LNCAP (cell line): ENCODE measurements around the gene COMMD9.

Experiments
- TF ChIP-seq, protein P1 (sequence below): fragments of 450-650 bp; IDR thresholded peaks from 2 replicates; pipeline ENCODE4 v1.5.1; 2017; ENCODE audit warnings: mild to moderate bottlenecking

The COMMD9 gene

DNA sequence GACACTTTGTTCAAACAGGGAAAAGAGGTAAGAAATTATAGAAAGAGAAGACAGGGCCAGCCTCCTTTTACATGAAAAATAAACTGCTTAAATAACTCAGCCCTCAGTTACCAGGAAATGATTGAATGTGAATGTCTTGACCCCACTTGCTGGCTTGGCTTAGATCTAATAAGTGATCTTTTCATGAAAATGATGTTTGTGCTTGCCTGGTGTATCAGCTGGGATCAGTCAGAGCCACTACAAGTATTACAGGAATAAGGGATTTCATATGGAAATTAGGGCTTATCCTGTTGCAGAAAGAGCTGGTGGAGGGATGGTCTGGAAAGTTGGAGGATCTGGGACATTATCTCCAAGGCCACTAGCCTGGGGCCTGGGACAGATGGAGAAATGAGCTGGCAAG is 51.8 kb downstream of the COMMD9 start:
- TF ChIP-seq, protein P1, sequence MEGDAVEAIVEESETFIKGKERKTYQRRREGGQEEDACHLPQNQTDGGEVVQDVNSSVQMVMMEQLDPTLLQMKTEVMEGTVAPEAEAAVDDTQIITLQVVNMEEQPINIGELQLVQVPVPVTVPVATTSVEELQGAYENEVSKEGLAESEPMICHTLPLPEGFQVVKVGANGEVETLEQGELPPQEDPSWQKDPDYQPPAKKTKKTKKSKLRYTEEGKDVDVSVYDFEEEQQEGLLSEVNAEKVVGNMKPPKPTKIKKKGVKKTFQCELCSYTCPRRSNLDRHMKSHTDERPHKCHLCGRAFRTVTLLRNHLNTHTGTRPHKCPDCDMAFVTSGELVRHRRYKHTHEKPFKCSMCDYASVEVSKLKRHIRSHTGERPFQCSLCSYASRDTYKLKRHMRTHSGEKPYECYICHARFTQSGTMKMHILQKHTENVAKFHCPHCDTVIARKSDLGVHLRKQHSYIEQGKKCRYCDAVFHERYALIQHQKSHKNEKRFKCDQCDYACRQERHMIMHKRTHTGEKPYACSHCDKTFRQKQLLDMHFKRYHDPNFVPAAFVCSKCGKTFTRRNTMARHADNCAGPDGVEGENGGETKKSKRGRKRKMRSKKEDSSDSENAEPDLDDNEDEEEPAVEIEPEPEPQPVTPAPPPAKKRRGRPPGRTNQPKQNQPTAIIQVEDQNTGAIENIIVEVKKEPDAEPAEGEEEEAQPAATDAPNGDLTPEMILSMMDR, result no peak

DNA sequence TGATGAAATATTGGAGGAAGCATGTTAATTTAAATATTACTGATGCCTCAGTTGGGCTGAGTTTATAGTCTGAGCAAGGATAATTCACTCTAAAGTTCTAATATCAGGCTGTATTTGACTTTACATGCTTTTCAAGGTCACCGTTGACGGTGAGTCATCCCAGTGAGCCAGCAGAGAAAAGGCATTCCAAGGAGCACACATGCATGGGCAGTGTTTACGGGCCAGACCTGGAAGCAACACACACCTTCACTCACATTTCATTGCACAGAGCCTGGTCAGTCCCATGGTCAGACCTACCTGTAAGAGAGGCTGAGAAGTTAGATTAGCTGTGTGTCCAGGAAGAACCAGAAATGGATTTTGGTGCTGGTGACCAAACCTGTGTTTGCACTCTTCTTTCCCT is 53.5 kb downstream of the COMMD9 start:
- TF ChIP-seq, protein P1, result no peak

- TF ChIP-seq, protein P1, result no peak
These were observed 54.4 kb downstream of the COMMD9 start for GRCh38 chr11:36234825-36235224.

DNA sequence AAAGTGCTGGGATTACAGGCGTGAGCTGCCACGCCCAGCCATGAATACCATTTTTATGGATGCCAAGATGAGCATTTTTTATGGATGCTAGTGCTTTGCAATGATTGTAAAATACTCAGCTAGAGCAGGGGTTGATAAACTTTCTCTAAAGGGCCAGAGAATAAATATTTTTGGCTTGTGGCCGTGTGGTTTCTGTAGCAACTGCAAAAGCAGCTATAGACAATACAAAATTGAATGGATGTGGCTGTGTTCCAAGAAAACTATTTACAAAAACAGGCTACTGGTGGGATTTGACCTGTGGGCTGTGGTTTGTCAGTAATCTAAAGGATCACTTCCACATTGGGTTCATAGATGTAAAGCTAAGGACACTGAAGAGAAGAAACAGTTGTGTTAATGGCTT is 56.0 kb downstream of the COMMD9 start:
- TF ChIP-seq, protein P1, result no peak

- TF ChIP-seq, protein P1, result no peak
These were observed 58.2 kb downstream of the COMMD9 start for GRCh38 chr11:36230779-36231699.

DNA sequence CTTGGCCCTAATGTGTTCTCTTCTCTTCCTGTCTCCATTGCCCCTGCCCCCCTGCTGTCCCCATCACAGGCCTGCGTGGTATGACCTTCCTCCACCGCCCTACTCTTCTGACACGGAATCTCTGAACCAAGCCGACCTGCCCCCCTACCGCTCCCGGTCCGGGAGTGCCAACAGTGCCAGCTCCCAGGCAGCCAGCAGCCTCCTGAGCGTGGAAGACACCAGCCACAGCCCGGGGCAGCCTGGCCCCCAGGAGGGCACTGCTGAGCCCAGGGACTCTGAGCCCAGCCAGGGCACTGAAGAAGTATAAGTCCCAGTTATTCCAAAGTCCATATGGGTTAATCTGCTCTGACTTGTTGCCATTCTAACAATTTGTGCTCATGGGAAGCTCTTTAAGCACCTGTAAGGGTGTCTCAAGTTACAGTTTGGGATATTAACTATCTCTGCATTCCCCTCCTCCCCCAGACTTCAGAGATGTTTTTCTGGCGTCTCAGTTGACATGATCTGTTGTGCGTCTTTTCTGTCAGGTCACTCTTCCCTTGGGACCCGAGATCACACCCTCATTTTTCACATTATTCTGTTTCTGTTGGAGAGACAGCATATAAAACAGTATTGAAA is 60.0 kb downstream of the COMMD9 start:
- TF ChIP-seq, protein P1, result no peak

- TF ChIP-seq, protein P1, result no peak
These were observed 60.5 kb downstream of the COMMD9 start for GRCh38 chr11:36228689-36229088.
